ENCODE data around the gene ZGPAT.

DNA sequence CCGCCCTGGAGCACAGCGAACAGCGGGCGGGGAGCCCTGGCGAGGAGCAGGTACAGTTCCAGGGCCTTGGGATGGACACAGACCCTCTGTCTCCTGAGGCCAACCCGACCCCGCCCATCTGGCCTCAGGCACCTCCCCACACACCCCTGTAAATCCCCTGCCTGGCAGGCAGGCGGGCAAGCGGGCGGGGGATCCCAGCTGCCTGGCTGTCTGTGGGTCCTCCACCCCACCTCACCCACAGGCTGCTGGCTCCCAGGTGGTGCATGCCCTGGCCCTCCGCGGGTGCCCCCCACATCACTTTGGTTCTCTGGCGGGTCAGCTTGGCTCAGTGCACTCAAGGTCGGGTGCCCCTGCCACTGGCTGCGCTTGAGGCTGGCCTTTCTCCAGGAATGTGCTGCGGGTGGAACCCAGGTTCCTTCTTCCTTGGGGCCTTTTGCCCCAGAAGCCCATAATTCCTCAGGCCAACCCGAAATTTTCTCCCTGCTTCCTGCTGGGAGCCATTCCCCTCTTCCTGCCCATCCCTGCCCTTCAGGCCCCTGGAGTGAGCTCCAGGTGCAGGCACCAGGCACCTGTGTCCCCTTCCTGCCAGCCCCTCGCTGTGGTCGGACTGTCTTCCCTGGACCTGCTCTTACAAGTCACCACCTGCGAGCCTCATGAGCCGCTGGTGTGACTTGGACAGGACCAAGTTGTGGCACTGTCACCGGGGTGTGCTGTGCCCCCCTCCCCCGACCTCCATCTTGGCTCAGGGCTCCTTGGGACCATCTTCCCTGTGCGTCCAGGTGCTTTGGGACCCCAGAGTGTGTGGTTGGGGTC is 16.7 kb upstream of the ZGPAT start:
- TF ChIP-seq, protein P1, sequence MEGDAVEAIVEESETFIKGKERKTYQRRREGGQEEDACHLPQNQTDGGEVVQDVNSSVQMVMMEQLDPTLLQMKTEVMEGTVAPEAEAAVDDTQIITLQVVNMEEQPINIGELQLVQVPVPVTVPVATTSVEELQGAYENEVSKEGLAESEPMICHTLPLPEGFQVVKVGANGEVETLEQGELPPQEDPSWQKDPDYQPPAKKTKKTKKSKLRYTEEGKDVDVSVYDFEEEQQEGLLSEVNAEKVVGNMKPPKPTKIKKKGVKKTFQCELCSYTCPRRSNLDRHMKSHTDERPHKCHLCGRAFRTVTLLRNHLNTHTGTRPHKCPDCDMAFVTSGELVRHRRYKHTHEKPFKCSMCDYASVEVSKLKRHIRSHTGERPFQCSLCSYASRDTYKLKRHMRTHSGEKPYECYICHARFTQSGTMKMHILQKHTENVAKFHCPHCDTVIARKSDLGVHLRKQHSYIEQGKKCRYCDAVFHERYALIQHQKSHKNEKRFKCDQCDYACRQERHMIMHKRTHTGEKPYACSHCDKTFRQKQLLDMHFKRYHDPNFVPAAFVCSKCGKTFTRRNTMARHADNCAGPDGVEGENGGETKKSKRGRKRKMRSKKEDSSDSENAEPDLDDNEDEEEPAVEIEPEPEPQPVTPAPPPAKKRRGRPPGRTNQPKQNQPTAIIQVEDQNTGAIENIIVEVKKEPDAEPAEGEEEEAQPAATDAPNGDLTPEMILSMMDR (conservative IDR thresholded peaks at IDR 0.05; ENCODE audit: low read length) = no peak
- no peak for TF ChIP-seq EZH2phosphoT487 (IDR thresholded peaks at IDR 0.05; ENCODE audit: borderline replicate concordance)
